ENCODE results near the gene IGFN1.
"Not testable (repeated sequence)": the region's sequence is repeated elsewhere in the genome, so short reads cannot be mapped to it uniquely, and the experiment has no call there.

The IGFN1 gene

DNA sequence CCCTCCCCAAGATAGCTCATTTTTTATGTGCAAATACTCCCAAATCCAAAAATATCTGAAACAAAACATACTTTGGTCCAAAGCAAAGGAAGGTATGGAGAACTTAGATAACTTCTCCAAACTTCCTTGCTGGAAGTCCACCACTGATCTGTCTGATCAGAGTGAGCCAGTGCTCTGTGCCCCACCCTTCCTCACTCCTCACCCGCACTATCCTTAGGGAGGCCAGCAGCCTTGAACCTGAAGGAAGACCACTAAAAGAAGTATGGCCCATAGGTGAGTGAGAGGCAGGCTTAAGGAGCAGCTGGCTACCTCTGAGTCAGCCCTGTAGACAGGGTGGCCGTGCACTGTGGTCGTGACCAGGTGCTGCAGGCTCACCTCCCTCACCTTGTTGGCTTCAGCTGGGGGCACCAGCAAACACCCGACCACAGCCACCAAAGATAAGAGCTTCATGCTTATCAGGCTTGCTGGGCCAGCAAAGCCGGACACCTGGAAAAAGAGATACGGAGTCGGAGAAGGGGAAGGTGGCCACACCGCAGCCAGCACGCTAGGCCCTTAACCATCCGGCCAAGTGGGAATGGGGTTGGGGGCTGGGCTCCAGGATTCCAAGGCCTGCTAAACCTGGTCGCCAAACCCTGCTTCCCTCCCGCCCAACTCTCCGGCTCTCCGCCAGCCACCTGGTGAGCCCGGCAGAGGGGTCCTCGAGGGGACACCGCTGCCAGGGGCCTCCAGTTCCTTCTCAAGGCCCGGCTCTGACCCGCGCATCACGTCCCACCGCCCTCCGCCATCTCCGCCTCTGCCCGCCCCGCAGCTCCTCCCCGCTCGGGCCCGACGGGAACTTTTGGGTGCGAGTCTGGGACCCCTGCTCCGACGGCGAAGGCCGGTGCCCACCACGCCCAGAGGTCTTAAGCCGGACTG, 36.9 kb upstream of the IGFN1 start:
- TF ChIP-seq, protein P1, sequence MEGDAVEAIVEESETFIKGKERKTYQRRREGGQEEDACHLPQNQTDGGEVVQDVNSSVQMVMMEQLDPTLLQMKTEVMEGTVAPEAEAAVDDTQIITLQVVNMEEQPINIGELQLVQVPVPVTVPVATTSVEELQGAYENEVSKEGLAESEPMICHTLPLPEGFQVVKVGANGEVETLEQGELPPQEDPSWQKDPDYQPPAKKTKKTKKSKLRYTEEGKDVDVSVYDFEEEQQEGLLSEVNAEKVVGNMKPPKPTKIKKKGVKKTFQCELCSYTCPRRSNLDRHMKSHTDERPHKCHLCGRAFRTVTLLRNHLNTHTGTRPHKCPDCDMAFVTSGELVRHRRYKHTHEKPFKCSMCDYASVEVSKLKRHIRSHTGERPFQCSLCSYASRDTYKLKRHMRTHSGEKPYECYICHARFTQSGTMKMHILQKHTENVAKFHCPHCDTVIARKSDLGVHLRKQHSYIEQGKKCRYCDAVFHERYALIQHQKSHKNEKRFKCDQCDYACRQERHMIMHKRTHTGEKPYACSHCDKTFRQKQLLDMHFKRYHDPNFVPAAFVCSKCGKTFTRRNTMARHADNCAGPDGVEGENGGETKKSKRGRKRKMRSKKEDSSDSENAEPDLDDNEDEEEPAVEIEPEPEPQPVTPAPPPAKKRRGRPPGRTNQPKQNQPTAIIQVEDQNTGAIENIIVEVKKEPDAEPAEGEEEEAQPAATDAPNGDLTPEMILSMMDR (IDR thresholded peaks at IDR 0.05; ENCODE audit: borderline replicate concordance, insufficient read depth, low read depth, low read length): no peak
- peak overlapping the region; percentile 84 for H3K4me3 ChIP-seq (ENCODE audit: low read depth, low read length)

DNA sequence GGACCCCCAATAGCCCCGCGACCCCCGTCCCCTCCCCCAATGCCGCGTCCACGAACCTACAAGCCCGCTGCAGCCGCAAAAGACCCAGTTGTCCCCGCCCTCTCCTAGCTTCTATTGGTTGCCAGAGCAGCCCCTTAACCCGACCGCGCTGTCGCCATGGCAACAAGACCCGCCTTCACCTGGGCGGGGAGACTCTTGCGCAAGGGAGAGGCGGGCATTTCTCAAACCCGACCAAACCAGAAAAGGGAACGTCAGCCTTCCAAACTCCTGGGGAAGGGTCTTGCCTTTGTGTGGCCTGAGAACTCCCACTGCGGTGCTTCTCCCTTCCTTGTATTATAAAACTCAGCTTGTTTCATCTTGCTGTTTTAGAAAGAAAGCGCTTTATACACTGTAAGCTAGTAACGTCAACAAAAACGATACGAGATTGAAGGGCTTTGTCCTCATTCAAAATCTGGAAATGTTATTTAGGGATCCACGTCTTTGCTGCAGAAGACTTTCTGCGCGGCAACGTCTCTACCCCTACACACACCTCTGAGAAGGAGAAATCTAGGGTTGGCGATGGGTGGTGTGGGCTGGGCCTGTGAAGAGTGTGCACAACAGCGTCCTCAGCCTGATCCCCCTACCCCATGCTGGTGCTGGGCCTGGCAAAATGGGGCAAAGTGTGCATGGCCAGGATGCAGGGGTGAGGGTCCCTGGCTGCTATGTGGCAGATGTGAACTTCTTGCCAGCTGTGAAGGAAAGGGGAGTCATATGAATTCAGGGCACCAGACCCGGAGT, 36.0 kb upstream of the IGFN1 start, which contains the start of gene TMEM9:
TMEM9 (minus strand) TSS at position 86 of the 777 bp plus-strand sequence. CDS start 551 bp downstream, outside the sequence.
- peak within 1 kb of the TSS; percentile 84 for H3K4me3 ChIP-seq (ENCODE audit: low read depth, low read length)
- TF ChIP-seq, protein P1 (IDR thresholded peaks at IDR 0.05; ENCODE audit: borderline replicate concordance, insufficient read depth, low read depth, low read length): no peak

DNA sequence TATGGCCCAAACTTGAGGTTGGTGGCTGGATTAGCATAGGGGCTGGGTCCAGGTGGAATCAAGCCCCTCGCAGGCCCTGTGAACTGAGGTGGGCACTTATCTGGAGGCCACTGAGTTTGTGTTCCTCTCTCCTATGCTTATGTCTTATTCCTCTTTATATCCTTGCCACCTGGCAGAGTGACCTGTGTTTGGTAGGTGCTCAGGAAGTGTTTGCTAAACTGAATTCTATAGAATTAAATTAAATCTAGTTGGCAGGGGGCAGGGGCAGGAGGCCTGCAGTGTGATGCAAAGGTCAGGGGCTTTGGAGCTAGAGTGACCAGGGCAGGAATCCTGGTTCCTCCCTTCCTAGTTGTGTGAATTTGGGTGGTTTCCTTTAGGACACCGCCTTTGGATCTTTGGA, 35.3 kb upstream of the IGFN1 start:
- TF ChIP-seq, protein P1 (IDR thresholded peaks at IDR 0.05; ENCODE audit: borderline replicate concordance, insufficient read depth, low read depth, low read length): no peak
- H3K4me3 ChIP-seq (ENCODE audit: low read depth, low read length): no peak overlapping the region

DNA sequence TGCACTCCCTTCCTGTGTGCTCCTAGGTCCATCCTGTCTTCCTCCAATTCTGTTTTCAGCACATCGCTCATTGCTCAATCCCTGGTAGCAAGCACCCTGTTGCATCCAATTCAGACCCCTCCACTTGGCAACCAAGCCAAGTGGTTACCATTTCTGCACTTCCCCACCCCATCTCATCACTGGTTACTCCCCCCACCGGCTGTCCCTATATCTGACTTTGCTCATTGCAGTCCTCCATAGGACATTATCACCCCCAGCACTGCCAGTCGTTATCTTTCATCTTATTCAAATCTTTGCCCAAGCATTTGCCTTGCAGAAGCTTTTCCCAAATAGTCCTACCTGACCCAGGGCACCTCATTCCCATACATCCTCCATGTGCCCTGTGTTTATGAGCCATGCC, 34.3 kb upstream of the IGFN1 start:
- TF ChIP-seq, protein P1 (IDR thresholded peaks at IDR 0.05; ENCODE audit: borderline replicate concordance, insufficient read depth, low read depth, low read length): no peak
- no peak overlapping the region for H3K4me3 ChIP-seq (ENCODE audit: low read depth, low read length)

DNA sequence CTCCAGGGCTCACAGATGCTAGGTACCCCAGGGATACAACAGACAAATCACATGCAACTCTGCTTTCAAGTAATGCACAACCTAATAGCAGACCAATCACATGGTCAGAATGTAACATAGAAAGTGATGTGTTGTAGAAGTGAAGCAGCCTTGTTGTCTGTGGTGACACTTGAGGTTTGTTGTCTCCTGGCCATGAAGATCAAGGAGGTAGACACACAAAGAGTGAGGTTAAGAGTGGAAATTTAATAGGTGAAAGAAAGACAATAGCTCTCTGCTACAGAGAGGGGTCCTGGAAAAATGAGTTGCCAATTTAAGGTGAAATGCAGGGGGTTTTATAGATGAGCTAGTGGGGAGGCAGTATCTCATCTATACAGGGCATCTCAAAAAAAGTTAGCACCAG, 33.8 kb upstream of the IGFN1 start:
- no peak overlapping the region for H3K4me3 ChIP-seq (ENCODE audit: low read depth, low read length)
- TF ChIP-seq, protein P1 (IDR thresholded peaks at IDR 0.05; ENCODE audit: borderline replicate concordance, insufficient read depth, low read depth, low read length): no peak

DNA sequence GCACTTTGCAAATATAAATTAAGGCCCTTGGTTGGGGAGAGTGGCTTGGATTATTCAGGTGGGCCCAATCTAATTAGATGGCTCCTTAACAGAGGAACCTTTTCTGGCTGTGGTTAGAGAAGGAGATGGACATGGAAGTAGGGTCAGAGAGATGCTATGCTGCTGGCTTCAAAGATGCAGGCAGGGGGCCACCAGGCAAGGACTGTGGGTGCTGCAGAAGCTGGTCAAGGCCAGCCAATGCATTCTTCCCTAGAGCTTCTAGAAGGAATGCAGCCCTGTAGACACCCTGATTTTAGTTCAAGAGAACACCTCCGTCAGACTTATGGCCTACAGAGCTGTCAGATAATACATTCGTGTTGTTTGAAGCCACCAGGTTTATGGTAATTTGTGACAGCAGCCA, 32.7 kb upstream of the IGFN1 start:
- no peak overlapping the region for H3K4me3 ChIP-seq (ENCODE audit: low read depth, low read length)
- TF ChIP-seq, protein P1 (IDR thresholded peaks at IDR 0.05; ENCODE audit: borderline replicate concordance, insufficient read depth, low read depth, low read length): no peak

GRCh38 chr1:201163036-201163435, 27.6 kb upstream of the IGFN1 start:
- H3K4me3 ChIP-seq (ENCODE audit: low read depth, low read length): not testable (repeated sequence)

Data from GM12875 (cell line).